ENCODE measurements around the gene RASL10B.

DNA sequence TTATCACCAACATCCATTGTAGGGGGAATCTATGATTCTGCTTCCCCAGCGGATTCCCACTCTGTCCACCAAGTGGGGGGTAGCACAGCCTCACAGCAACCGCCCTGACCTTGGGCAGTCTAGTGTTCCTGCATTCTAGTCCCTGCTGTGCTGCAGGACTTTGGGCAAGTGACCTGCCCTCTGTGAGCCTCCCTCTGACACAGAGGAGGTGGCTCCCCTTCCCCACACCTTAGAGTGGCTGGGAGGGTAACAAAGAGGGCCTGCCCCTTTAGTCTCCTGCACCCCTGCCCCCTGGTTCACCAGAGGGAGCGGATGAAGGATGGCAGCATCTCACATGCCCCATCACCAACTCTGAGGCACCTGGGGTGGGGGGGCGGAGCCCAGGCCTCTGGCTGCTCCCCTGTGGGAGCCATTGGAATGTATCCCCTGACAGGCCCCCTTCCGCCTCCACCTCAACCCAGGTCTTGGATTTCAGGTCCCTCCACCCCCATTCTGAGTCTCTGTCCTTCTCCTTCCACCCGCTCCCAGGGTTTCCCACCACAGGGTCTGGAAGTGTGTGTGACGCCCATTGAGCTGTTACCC lies 11.5 kb downstream of the RASL10B start:
- TF ChIP-seq, protein P1, sequence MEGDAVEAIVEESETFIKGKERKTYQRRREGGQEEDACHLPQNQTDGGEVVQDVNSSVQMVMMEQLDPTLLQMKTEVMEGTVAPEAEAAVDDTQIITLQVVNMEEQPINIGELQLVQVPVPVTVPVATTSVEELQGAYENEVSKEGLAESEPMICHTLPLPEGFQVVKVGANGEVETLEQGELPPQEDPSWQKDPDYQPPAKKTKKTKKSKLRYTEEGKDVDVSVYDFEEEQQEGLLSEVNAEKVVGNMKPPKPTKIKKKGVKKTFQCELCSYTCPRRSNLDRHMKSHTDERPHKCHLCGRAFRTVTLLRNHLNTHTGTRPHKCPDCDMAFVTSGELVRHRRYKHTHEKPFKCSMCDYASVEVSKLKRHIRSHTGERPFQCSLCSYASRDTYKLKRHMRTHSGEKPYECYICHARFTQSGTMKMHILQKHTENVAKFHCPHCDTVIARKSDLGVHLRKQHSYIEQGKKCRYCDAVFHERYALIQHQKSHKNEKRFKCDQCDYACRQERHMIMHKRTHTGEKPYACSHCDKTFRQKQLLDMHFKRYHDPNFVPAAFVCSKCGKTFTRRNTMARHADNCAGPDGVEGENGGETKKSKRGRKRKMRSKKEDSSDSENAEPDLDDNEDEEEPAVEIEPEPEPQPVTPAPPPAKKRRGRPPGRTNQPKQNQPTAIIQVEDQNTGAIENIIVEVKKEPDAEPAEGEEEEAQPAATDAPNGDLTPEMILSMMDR (IDR thresholded peaks at IDR 0.05; ENCODE audit: low read depth, low read length, poor library complexity, severe bottlenecking): no peak
- TF ChIP-seq EZH2phosphoT487 (IDR thresholded peaks at IDR 0.05; ENCODE audit: borderline replicate concordance, low read length): no peak

All from DOHH2 (cell line).